AG20443 (cell line): ENCODE measurements around the gene RNF144A.

Experiments used
- DNase-seq: peaks from one replicate; pipeline ENCODE4 v3.0.0; 2012; ENCODE audit warnings: low spot score, mixed read lengths

The RNF144A gene

GRCh38 chr2:6908291-6908690, 8.9 kb upstream of the RNF144A start:
- no peak for DNase-seq

GRCh38 chr2:6909431-6910385, 7.5 kb upstream of the RNF144A start:
- DNase-seq, result no peak

GRCh38 chr2:6911721-6912120, 5.5 kb upstream of the RNF144A start:
- DNase-seq, result no peak

- DNase-seq, result no peak
These were observed 3.6 kb upstream of the RNF144A start for GRCh38 chr2:6913415-6914157.

- no peak for DNase-seq
These were observed 2.4 kb upstream of the RNF144A start for GRCh38 chr2:6914828-6915227.

- DNase-seq, result no peak
These were observed 1.8 kb upstream of the RNF144A start for GRCh38 chr2:6915399-6915798.

GRCh38 chr2:6916224-6916623, 988 bp upstream of the RNF144A start:
- no peak for DNase-seq

- DNase-seq, result no peak
These were observed 509 bp upstream of the RNF144A start for GRCh38 chr2:6916736-6917070.

- DNase-seq, result no peak
These were observed 679 bp downstream of the RNF144A start for GRCh38 chr2:6917761-6918421.

GRCh38 chr2:6919901-6920742, 2.9 kb downstream of the RNF144A start:
- DNase-seq, result peak; percentile 8

- DNase-seq, result no peak
These were observed 3.5 kb downstream of the RNF144A start for GRCh38 chr2:6920743-6921064.

GRCh38 chr2:6921321-6921922, 4.2 kb downstream of the RNF144A start:
- no peak for DNase-seq

- no peak for DNase-seq
These were observed 5.0 kb downstream of the RNF144A start for GRCh38 chr2:6922201-6922656.

GRCh38 chr2:6923319-6923718, 6.1 kb downstream of the RNF144A start:
- no peak for DNase-seq

- DNase-seq, result no peak
These were observed 7.1 kb downstream of the RNF144A start for GRCh38 chr2:6924101-6924923.

- no peak for DNase-seq
These were observed 7.8 kb downstream of the RNF144A start for GRCh38 chr2:6924924-6925409.

- peak; percentile 5 for DNase-seq
These were observed 9.0 kb downstream of the RNF144A start for GRCh38 chr2:6926071-6926732.

GRCh38 chr2:6927186-6927585, 10.0 kb downstream of the RNF144A start:
- peak; percentile 11 for DNase-seq

- no peak for DNase-seq
These were observed 10.5 kb downstream of the RNF144A start for GRCh38 chr2:6927753-6928152.

GRCh38 chr2:6928452-6928851, 11.2 kb downstream of the RNF144A start:
- no peak for DNase-seq
